H54 (cell line): ENCODE data around the gene VPREB3.

Experiments used
- DNase-seq: peaks from one replicate; pipeline ENCODE4 v3.0.0; 2011; ENCODE audit warnings: low spot score, mixed read lengths; ENCODE audit not compliant: insufficient read length
- FAIRE-seq: peaks from 3 replicates; lab custom pipeline; 2011; peaks lifted over from hg19 to GRCh38; lab: Jason Lieb, UNC
- POLR2A ChIP-seq: IDR thresholded peaks from 2 replicates; pipeline ENCODE4 v1.6.1; 2011; ENCODE audit warnings: low read depth, mild to moderate bottlenecking, low read length

Gene VPREB3

GRCh38 chr22:23778577-23778900, 24.3 kb upstream of the VPREB3 start:
- no peak for TF ChIP-seq POLR2A
- FAIRE-seq = no peak
- DNase-seq = no peak

GRCh38 chr22:23777776-23778576, 23.8 kb upstream of the VPREB3 start:
- no peak for FAIRE-seq
- DNase-seq = no peak
- TF ChIP-seq POLR2A = no peak

- FAIRE-seq (no peak), DNase-seq (no peak)
- no peak for TF ChIP-seq POLR2A
Measured at GRCh38 chr22:23775779-23776375, 21.7 kb upstream of the VPREB3 start.

GRCh38 chr22:23774922-23775436, 20.8 kb upstream of the VPREB3 start:
- DNase-seq = no peak
- FAIRE-seq = no peak

GRCh38 chr22:23774114-23774921, 20.1 kb upstream of the VPREB3 start:
- DNase-seq (no peak), FAIRE-seq (no peak)
- no peak for TF ChIP-seq POLR2A

More at GRCh38 chr22:23774922-23775436, 20.8 kb upstream of the VPREB3 start:
- TF ChIP-seq POLR2A = no peak

GRCh38 chr22:23773483-23774113, 19.4 kb upstream of the VPREB3 start:
- no peak for TF ChIP-seq POLR2A
- FAIRE-seq (no peak), DNase-seq (no peak)

- no peak for TF ChIP-seq POLR2A
- FAIRE-seq = no peak
Measured at GRCh38 chr22:23772649-23773473, 18.6 kb upstream of the VPREB3 start, which contains the start of gene MMP11. Gene MMP11 (plus strand): TSS chr22:23772849. CDS start chr22:23772871, 22 bp downstream.

GRCh38 chr22:23772315-23772648, 18.1 kb upstream of the VPREB3 start:
- FAIRE-seq (no peak), DNase-seq (no peak)
- TF ChIP-seq POLR2A = no peak

More at GRCh38 chr22:23772649-23773473, 18.6 kb upstream of the VPREB3 start, which contains the start of gene MMP11:
- no peak for DNase-seq

- DNase-seq = no peak
- no peak for FAIRE-seq
- TF ChIP-seq POLR2A = no peak
Measured at GRCh38 chr22:23769321-23769965, 15.2 kb upstream of the VPREB3 start.

GRCh38 chr22:23767673-23768548, 13.7 kb upstream of the VPREB3 start, which contains the start of gene CHCHD10:
Gene CHCHD10 (minus strand): TSS chr22:23767972. CDS start chr22:23767874, 98 bp downstream.
- TF ChIP-seq POLR2A = peak; percentile 45; the same call in 1 of the 2 replicates
- DNase-seq (no peak), FAIRE-seq (no peak)

GRCh38 chr22:23767303-23767672, 13.1 kb upstream of the VPREB3 start:
- no peak for TF ChIP-seq POLR2A
- FAIRE-seq (no peak), DNase-seq (no peak)
